ENCODE results near the gene C1orf167.

- TF ChIP-seq CTCF (IDR thresholded peaks at IDR 0.05), result no peak
- no peak for TF ChIP-seq POLR2A (IDR thresholded peaks at IDR 0.05)
Measured at GRCh38 chr1:11813021-11813420, 51.0 kb downstream of the C1orf167 start.

All from uterus (tissue), 2 donors.